ENCODE measurements around the gene PNLIPRP2. TPM values are rescaled to one million over a fixed set of nuclear protein-coding genes. Genes with fewer than 3 reads are reported as not detected.

Gene PNLIPRP2
- polyA plus RNA-seq, 1 donor (not counting 4 experiments of a cell fraction or from before 2014, with no cell fraction given) = not detected

GRCh38 chr10:116674901-116675423 is 54.2 kb downstream of the PNLIPRP2 start:
- Histone ChIP-seq H3K9me1 (ENCODE audit: control insufficient read depth, extremely low read depth, insufficient read depth, low read length) (no peaks in the 10 kb centered on the region), H3K4me3 (ENCODE audit: control insufficient read depth in 2 of 3, extremely low read depth in 1 of 3, insufficient read depth in 2 of 3, low read depth in 1 of 3, low read length in 3 of 3) (no peak overlapping the region), H3K9ac (ENCODE audit: control insufficient read depth, extremely low read depth, insufficient read depth, low read length) (no peak overlapping the region), H2AFZ (ENCODE audit: control insufficient read depth, low read length) (no peak overlapping the region), H3K9me3 (ENCODE audit: control insufficient read depth, low read depth, low read length) (no peaks in the 10 kb centered on the region), H3K27me3 (ENCODE audit: control insufficient read depth, extremely low read depth, insufficient read depth, low read length) (no peaks in the 10 kb centered on the region), H3K27ac (ENCODE audit: control insufficient read depth, insufficient read depth, low read length) (no peak overlapping the region), H3K79me2 (ENCODE audit: control insufficient read depth, insufficient read depth, low read length) (no peaks in the 10 kb centered on the region), H3K36me3 (ENCODE audit: control insufficient read depth in 2 of 2, extremely low read depth in 1 of 2, insufficient read depth in 2 of 2, low read length in 2 of 2) (no peaks in the 10 kb centered on the region), H4K20me1 (ENCODE audit: control insufficient read depth, extremely low read depth, insufficient read depth, low read length) (no peaks in the 10 kb centered on the region), H3K4me1 (ENCODE audit: control insufficient read depth, extremely low read depth, insufficient read depth, low read length) (no peaks in the 10 kb centered on the region), H3K4me2 (ENCODE audit: control insufficient read depth, extremely low read depth, insufficient read depth, low read depth, low read length) (no peak overlapping the region)
- DNase-seq (ENCODE audit: low read depth, low spot score) (no peak), FAIRE-seq (no peak)
- no peak for TF ChIP-seq CTCF (optimal IDR thresholded peaks at IDR 0.05 in 1 of 3, IDR thresholded peaks at IDR 0.05 in 1 of 3, conservative IDR thresholded peaks at IDR 0.05 in 1 of 3; ENCODE audit: extremely low read depth in 1 of 3, insufficient read depth in 2 of 3, low read length in 3 of 3)
- TF ChIP-seq EZH2 (IDR thresholded peaks at IDR 0.05; ENCODE audit: low read length) = no peak
- dilution Hi-C loops (cut with MboI; ENCODE audit: extremely low pct_ligation_motif_present, low sequenced_read_pairs) = no loop called here

- dilution Hi-C loops (cut with MboI; ENCODE audit: extremely low pct_ligation_motif_present, low sequenced_read_pairs) = no loop called here
- DNase-seq (ENCODE audit: low read depth, low spot score) = no peak
- no peak overlapping the region for H2AFZ ChIP-seq (ENCODE audit: control insufficient read depth, low read length)
Measured at GRCh38 chr10:116676118-116676517, 55.4 kb downstream of the PNLIPRP2 start.

More at GRCh38 chr10:116676118-116676517, 55.4 kb downstream of the PNLIPRP2 start:
- H3K27ac ChIP-seq (ENCODE audit: control insufficient read depth, insufficient read depth, low read length) = no peak overlapping the region
- no peaks in the 10 kb centered on the region for H3K27me3 ChIP-seq (ENCODE audit: control insufficient read depth, extremely low read depth, insufficient read depth, low read length)
- no peak overlapping the region for H3K4me3 ChIP-seq (ENCODE audit: control insufficient read depth in 2 of 3, extremely low read depth in 1 of 3, insufficient read depth in 2 of 3, low read depth in 1 of 3, low read length in 3 of 3)
- no peaks in the 10 kb centered on the region for H4K20me1 ChIP-seq (ENCODE audit: control insufficient read depth, extremely low read depth, insufficient read depth, low read length)
- H3K9me3 ChIP-seq (ENCODE audit: control insufficient read depth, low read depth, low read length) = no peaks in the 10 kb centered on the region
- no peak for FAIRE-seq
- no peaks in the 10 kb centered on the region for H3K4me1 ChIP-seq (ENCODE audit: control insufficient read depth, extremely low read depth, insufficient read depth, low read length)
- no peaks in the 10 kb centered on the region for H3K36me3 ChIP-seq (ENCODE audit: control insufficient read depth in 2 of 2, extremely low read depth in 1 of 2, insufficient read depth in 2 of 2, low read length in 2 of 2)
- H3K4me2 ChIP-seq (ENCODE audit: control insufficient read depth, extremely low read depth, insufficient read depth, low read depth, low read length) = no peak overlapping the region
- H3K9me1 ChIP-seq (ENCODE audit: control insufficient read depth, extremely low read depth, insufficient read depth, low read length) = no peaks in the 10 kb centered on the region
- H3K9ac ChIP-seq (ENCODE audit: control insufficient read depth, extremely low read depth, insufficient read depth, low read length) = no peak overlapping the region
- TF ChIP-seq EZH2 (IDR thresholded peaks at IDR 0.05; ENCODE audit: low read length) (no peak), CTCF (optimal IDR thresholded peaks at IDR 0.05 in 1 of 3, IDR thresholded peaks at IDR 0.05 in 1 of 3, conservative IDR thresholded peaks at IDR 0.05 in 1 of 3; ENCODE audit: extremely low read depth in 1 of 3, insufficient read depth in 2 of 3, low read length in 3 of 3) (no peak)
- H3K79me2 ChIP-seq (ENCODE audit: control insufficient read depth, insufficient read depth, low read length) = no peaks in the 10 kb centered on the region
